HepG2 (cell line): Measurements from ENCODE around the gene HOXD1. TPM values are rescaled to one million over a fixed set of nuclear protein-coding genes. Genes with fewer than 3 reads are reported as not detected.
A peak's percentile ranks its signal among the peaks of the same experiment; 100 is the strongest.

Experiments
- CC2D1A ChIP-seq: sonication (generic); formaldehyde crosslinking; IDR thresholded peaks from 2 replicates; pipeline ENCODE4 v1.8.1; 2023; ENCODE audit warnings: mild to moderate bottlenecking, missing genetic modification reagents
- ELF3 ChIP-seq: IDR thresholded peaks from 2 replicates; pipeline ENCODE4 v1.6.1; 2016; ENCODE audit warnings: missing genetic modification reagents, missing compliant biosample characterization
- EP300 ChIP-seq, 3 experiments: sonication (generic) in 1 of 3; formaldehyde crosslinking in 1 of 3; IDR thresholded peaks; 2 replicates each; pipeline versions ENCODE4 v1.5.1 to v1.6.1; 2011 to 2020; ENCODE audit warnings: low read depth in 2 of 3, low read length in 2 of 3, borderline replicate concordance in 1 of 3, improper control_type of control experiment in 1 of 3, mild to moderate bottlenecking in 1 of 3, missing genetic modification reagents in 1 of 3, moderate library complexity in 1 of 3
- HMG20B ChIP-seq: conservative IDR thresholded peaks from 2 replicates; pipeline ENCODE4 v1.6.1; 2016; ENCODE audit warnings: missing genetic modification reagents, missing compliant biosample characterization
- HNRNPUL1 ChIP-seq: fragments of 200-400 bp; formaldehyde crosslinking; IDR thresholded peaks from 2 replicates; pipeline ENCODE4 v1.6.1; 2017; ENCODE audit warnings: low read depth, mild to moderate bottlenecking, low read length, moderate library complexity
- LCORL ChIP-seq, 2 experiments: fragments of 450-650 bp in 1 of 2; sonication (generic) in 1 of 2; formaldehyde crosslinking in 1 of 2; IDR thresholded peaks; 2 replicates each; pipeline versions ENCODE4 v1.5.0 to v1.6.1; 2017 to 2020; ENCODE audit warnings: antibody characterized with exemption in 1 of 2, missing genetic modification reagents in 1 of 2
- MBD4 ChIP-seq: IDR thresholded peaks from 2 replicates; pipeline ENCODE4 v1.6.1; 2012; ENCODE audit warnings: low read length, inconsistent platforms, borderline replicate concordance
- MEIS2 ChIP-seq: sonication (generic); formaldehyde crosslinking; IDR thresholded peaks from 2 replicates; pipeline ENCODE4 v1.9.0; 2021; ENCODE audit warnings: mild to moderate bottlenecking, missing genetic modification reagents
- PAXIP1 ChIP-seq: sonication (generic); formaldehyde crosslinking; conservative IDR thresholded peaks from 2 replicates; pipeline ENCODE4 v1.4.0; 2020; ENCODE audit warnings: mild to moderate bottlenecking, missing genetic modification reagents, moderate library complexity
- REPIN1 ChIP-seq: sonication (generic); formaldehyde crosslinking; IDR thresholded peaks from 2 replicates; pipeline ENCODE4 v1.8.0; 2022; ENCODE audit warnings: missing genetic modification reagents, low read depth, mild to moderate bottlenecking, borderline replicate concordance
- SAFB2 ChIP-seq: sonication (generic); formaldehyde crosslinking; IDR thresholded peaks from 2 replicates; pipeline ENCODE4 v1.5.1; 2020; ENCODE audit warnings: missing genetic modification reagents, low read depth, mild to moderate bottlenecking, borderline replicate concordance
- SOX6 ChIP-seq, 2 experiments: fragments of 450-650 bp in 1 of 2; sonication (generic) in 1 of 2; formaldehyde crosslinking in 1 of 2; IDR thresholded peaks; 2 replicates each; pipeline versions ENCODE4 v1.4.0 to v1.6.1; 2017 to 2020; ENCODE audit warnings: antibody characterized with exemption in 1 of 2, mild to moderate bottlenecking in 1 of 2, missing genetic modification reagents in 1 of 2
- SPEN ChIP-seq: sonication (generic); formaldehyde crosslinking; IDR thresholded peaks from 2 replicates; pipeline ENCODE4 v1.5.1; 2020; ENCODE audit warnings: low read depth, mild to moderate bottlenecking, missing genetic modification reagents
- ZNF883 ChIP-seq: sonication (generic); formaldehyde crosslinking; IDR thresholded peaks from 2 replicates; pipeline ENCODE4 v1.5.1; 2020; ENCODE audit warnings: mild to moderate bottlenecking, missing genetic modification reagents; ENCODE audit errors: not compliant biosample characterization
- ZSCAN5A ChIP-seq: sonication (generic); formaldehyde crosslinking; IDR thresholded peaks from 2 replicates; pipeline ENCODE4 v1.8.0; 2022; ENCODE audit warnings: mild to moderate bottlenecking, missing genetic modification reagents, borderline replicate concordance
- polyA plus RNA-seq, 8 experiments: library from polyadenylated mRNA; depleted of rRNA in 3 of 8; stranded (reverse) in 7 of 8; unstranded in 1 of 8; fragments of >200 nt; fragmentation: Illumina TruSeq in 4 of 8; extraction: Trizol in 4 of 8; gene quantifications; 2 replicates each; pipeline versions ENCODE4 v1.2.1 to v1.2.3, GENCODE V29; 2011 to 2016; ENCODE audit warnings: low read depth in 4 of 8, missing spikeins in 1 of 8, mixed read lengths in 1 of 8; ENCODE audit not compliant: insufficient read depth in 1 of 8
- total RNA-seq, 5 experiments: library from RNA; depleted of rRNA; stranded (reverse); fragments of >200 nt; fragmentation: Illumina TruSeq; extraction: Trizol; gene quantifications; 2 replicates each; pipeline ENCODE4 v1.2.3, GENCODE V29; 2016; ENCODE audit warnings: low read depth in 1 of 5

Gene HOXD1
- total and polyA plus RNA-seq, 2 of the 13 experiments (the other 11 are each of a cell fraction or from before 2014, with no cell fraction given) = 10.0 to 22.3 TPM

GRCh38 chr2:176187200-176187898 is 1.1 kb upstream of the HOXD1 start (continued):
- TF ChIP-seq LCORL (IDR thresholded peaks at IDR 0.05) = 0 out of 2 replicates have a peak, but pooled peaks have one; percentile 2
- TF ChIP-seq LCORL (CRISPR knock-in tag; IDR thresholded peaks at IDR 0.05) = 0 out of 2 replicates have a peak, but pooled peaks have one; percentile 5
- peak; percentile 90 for TF ChIP-seq ZSCAN5A (CRISPR knock-in tag)
- peak; percentile 36 for TF ChIP-seq ZNF883 (CRISPR knock-in tag)
- no peak for TF ChIP-seq SPEN (CRISPR knock-in tag)
- TF ChIP-seq PAXIP1 = peak; percentile 76; the same call in 1 of the 2 replicates
- peak; percentile 86 for TF ChIP-seq ELF3 (CRISPR knock-in tag)
- TF ChIP-seq EP300 (IDR thresholded peaks at IDR 0.05; ENCODE audit: low read depth in 2 of 2, low read length in 2 of 2) = peak in 1 of 2 experiments; percentile 84; a peak in 2 of 4 replicates
- TF ChIP-seq EP300 (CRISPR knock-in tag; IDR thresholded peaks at IDR 0.05; ENCODE audit: borderline replicate concordance) = peak; percentile 72; the same call in 1 of the 2 replicates
- 0 out of 2 replicates have a peak, but pooled peaks have one; percentile 22 for TF ChIP-seq HMG20B (CRISPR knock-in tag)
- TF ChIP-seq MBD4 = peak; percentile 28; the same call in 1 of the 2 replicates
- TF ChIP-seq HNRNPUL1 = 0 out of 2 replicates have a peak, but pooled peaks have one; percentile 47
- peak; percentile 30; the same call in 1 of the 2 replicates for TF ChIP-seq MEIS2 (CRISPR knock-in tag)
- TF ChIP-seq CC2D1A (CRISPR knock-in tag) = 0 out of 2 replicates have a peak, but pooled peaks have one; percentile 57
- no peak for TF ChIP-seq SOX6 (IDR thresholded peaks at IDR 0.05)
- peak; percentile 91 for TF ChIP-seq SOX6 (CRISPR knock-in tag; IDR thresholded peaks at IDR 0.05)
- TF ChIP-seq SAFB2 (CRISPR knock-in tag) = no peak
- peak; percentile 59; the same call in 1 of the 2 replicates for TF ChIP-seq REPIN1 (CRISPR knock-in tag)
